GM18873 (cell line): ENCODE measurements around the gene TCP11L2.
"Not testable (repeated sequence)": the region's sequence is repeated elsewhere in the genome, so short reads cannot be mapped to it uniquely, and the experiment has no call there.

Source experiments
- ATAC-seq: cut with Tn5 transposase; IDR thresholded peaks from one replicate; pipeline ENCODE4 v1.9.1; 2021; ENCODE audit warnings: mild to moderate bottlenecking, moderate library complexity, moderate number of reproducible peaks; ENCODE audit not compliant: unreplicated experiment, low FRiP score

TCP11L2 gene

GRCh38 chr12:106333756-106334155, 31.2 kb downstream of the TCP11L2 start:
- ATAC-seq = no peak

GRCh38 chr12:106341086-106341877, 38.7 kb downstream of the TCP11L2 start:
- ATAC-seq = no peak

- no peak for ATAC-seq
These were observed 40.1 kb downstream of the TCP11L2 start for GRCh38 chr12:106342397-106343213.

GRCh38 chr12:106343214-106343528, 40.6 kb downstream of the TCP11L2 start:
- no peak for ATAC-seq

GRCh38 chr12:106344131-106344530, 41.6 kb downstream of the TCP11L2 start:
- no peak for ATAC-seq

- ATAC-seq = no peak
These were observed 43.2 kb downstream of the TCP11L2 start for GRCh38 chr12:106345746-106346145.

- no peak for ATAC-seq
These were observed 45.9 kb downstream of the TCP11L2 start for GRCh38 chr12:106348411-106348810.

- ATAC-seq = no peak
These were observed 50.6 kb downstream of the TCP11L2 start for GRCh38 chr12:106353175-106353574.

- ATAC-seq = peak; percentile 84
These were observed 55.2 kb downstream of the TCP11L2 start, which contains the start of gene POLR3B for GRCh38 chr12:106357549-106358395. TSS of gene POLR3B (plus strand) at chr12:106357748. CDS start at chr12:106357880, 132 bp downstream.

DNA sequence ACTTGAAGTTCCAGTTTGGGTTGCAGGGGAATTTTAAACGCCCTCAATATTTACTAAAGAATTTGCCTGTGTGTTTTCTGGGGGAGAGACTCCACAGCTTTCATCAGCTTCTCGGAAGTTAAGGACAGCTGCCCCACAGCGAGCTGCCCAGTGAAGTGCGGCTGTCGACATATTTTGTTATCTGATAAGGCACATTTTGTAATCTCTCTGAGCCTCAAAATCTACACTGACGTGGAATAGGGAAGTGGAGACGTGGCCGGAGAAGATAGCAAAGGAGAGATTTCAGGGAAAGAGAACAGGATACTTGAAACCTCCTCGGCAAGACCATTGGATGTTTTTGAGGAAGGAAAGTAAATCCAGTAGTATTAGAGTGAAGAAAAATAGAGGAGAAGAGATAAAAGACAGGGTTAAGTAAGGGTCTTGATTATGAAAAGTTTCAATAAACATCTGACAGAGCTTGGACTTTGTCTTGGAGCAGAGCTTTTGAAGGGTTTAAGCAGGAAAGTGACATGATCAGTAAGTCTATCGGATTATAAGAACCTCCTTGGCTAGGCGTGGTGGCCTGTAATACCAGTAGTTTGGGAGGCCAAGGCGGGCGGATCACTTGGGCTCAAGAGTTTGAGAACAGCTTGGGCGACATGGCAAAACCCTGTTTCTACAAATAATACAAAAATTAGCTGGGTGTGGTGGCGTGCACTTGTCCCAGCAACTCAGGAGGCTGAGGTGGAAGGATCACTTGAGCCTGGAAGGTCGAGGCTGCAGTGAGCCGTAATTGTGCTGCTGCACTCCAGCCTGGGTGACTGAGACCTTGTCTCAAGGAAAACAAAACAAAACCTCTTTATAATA, 56.1 kb downstream of the TCP11L2 start:
- ATAC-seq = no peak

DNA sequence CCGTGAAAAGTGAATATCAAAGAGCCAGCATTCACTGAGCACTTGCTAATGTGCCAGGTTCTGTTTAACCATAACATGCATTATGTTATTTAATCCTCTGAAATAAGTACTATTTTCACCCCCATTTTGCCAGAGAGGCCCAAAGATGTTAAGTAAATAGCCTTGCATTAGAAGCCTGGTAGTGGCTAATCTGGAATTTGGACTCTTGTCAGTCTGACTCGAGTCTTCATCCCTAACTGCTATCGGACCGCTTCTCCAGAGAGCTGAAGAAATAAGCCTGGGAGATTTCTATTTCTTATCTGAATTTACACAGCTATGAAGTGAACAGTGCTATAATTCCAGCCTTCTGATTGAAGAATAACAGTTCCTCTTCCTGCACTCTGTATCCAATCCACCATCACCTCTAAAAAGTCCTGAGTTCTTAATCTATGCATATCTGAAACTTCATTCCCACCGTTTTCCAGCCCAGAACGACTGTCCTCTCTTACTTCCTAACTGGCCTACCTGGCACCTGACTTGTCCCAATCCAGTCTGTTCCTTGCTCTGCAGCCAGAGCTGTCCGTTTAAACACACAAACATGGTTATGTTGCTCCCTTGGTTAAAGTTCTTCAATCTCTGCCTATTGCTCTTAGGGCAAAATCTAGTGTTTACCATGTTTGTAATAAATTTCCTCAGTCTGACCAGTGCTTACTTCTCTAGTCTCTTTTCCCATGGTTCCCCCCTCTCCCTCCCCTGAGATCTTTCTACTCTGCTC, 57.3 kb downstream of the TCP11L2 start:
- no peak for ATAC-seq

DNA sequence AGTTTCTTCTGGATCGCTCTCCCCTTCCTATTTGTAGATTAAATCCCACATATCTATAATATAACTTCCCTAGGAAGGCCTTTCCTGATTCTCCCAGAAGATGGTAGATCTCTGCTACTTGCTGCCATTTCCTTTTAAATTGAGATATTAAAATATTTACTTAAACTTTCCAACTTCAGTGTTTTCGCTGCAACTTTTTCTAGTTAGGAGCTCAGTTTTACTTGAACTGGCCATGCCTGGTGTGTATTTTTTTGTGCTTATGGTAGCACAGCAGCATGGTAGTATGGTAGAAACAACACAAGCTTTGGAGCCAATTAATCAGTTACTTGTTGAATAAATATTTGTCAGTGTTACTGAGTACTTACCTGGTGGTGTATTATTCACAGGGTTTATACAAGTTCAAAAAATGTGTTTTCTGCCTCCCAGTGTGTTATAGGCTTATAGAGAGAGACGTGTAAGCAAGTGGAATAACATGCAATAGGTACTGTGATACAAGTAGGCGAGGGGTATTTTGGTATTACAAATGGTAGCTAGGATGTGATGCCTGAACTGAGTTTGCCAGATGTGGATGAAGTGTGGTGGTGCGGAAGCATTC, 58.0 kb downstream of the TCP11L2 start:
- no peak for ATAC-seq

GRCh38 chr12:106362971-106363370, 60.4 kb downstream of the TCP11L2 start:
- ATAC-seq = no peak

GRCh38 chr12:106364261-106364660, 61.7 kb downstream of the TCP11L2 start:
- ATAC-seq = no peak

DNA sequence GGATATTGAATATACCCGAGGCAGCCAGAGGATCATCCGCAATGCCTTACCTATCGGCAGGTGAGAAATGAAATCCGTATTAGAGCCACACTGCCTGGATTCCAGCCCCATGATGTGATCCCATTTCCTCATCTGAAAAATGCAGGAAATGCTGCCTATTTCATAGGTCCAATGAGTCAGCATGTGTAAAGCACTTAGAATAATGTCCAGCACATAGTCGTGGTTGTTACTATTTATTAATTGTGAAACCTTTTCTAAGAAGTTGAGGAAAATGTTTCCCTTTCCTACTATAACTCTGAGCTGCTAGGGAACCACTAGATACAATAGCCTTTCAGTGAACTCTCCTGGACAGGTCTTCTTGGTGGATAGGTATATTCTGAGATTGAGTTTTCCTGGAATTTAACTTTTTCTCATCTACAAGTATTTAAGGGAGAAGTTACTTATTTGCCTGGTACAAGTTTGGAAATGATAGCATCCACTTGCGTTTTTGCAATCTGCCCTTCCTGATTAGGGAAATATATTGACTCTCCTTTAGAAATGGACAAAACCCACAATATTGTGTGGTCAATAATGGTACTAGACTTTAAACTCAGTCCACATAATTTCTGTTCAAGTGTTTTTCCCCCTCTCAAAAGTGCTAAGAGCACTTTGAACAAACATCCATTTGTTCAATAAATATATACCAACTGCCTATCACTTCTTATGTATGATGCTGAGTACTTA, 67.3 kb downstream of the TCP11L2 start:
- ATAC-seq = no peak

DNA sequence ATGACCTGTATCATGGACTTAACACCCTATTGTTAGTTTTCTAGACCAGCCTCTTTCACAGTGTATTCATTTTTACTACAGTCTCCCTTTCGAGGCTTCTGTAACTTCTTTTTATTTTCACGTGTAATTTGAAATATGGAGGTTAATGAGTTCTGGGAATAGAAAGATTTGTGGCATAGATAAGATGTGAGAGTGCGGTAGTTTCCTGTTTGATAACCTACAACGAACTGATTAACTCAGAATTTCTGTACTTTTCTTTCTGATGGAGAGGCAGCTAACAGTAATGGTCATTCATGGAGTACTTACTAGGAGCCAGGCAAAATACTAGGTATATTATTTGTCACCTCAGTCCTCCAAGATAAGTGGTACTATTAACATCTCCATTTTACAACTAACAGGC, 76.3 kb downstream of the TCP11L2 start:
- ATAC-seq = no peak

DNA sequence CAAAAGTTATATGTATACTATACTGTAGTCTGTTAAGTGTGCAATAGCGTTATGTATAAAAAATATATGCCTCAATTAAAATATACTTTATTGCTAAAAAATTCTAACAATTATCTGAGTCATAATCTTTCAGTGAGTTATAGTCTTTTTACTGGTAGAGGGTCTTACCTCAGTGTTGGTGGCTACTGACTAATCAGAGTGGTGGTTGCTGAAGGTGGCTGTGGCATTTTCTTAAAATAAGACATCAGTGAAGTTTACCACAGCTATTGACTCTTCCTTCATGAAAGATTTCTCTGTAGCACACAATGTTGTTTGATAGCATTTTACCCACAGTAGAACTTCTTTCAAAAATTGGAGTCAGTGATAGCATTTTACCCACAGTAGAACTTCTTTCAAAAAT, 78.4 kb downstream of the TCP11L2 start:
- ATAC-seq = no peak

GRCh38 chr12:106381866-106382265, 79.3 kb downstream of the TCP11L2 start:
- not testable (repeated sequence) for ATAC-seq
